Activated CD8-positive, alpha-beta memory T cell treated with anti-CD3 and anti-CD28 coated beads, Interleukin-2, amount 50 U/mL, for 4 hours (primary cell): ENCODE data around the gene PAXX.

ENCODE experiments used
- DNase-seq: peaks from one replicate; pipeline ENCODE4 v3.0.0-alpha.2; 2020

PAXX gene

GRCh38 chr9:136953771-136954269 is 38.4 kb upstream of the PAXX start:
- DNase-seq: no peak

GRCh38 chr9:136954270-136955083 is 37.7 kb upstream of the PAXX start:
- no peak for DNase-seq

DNA sequence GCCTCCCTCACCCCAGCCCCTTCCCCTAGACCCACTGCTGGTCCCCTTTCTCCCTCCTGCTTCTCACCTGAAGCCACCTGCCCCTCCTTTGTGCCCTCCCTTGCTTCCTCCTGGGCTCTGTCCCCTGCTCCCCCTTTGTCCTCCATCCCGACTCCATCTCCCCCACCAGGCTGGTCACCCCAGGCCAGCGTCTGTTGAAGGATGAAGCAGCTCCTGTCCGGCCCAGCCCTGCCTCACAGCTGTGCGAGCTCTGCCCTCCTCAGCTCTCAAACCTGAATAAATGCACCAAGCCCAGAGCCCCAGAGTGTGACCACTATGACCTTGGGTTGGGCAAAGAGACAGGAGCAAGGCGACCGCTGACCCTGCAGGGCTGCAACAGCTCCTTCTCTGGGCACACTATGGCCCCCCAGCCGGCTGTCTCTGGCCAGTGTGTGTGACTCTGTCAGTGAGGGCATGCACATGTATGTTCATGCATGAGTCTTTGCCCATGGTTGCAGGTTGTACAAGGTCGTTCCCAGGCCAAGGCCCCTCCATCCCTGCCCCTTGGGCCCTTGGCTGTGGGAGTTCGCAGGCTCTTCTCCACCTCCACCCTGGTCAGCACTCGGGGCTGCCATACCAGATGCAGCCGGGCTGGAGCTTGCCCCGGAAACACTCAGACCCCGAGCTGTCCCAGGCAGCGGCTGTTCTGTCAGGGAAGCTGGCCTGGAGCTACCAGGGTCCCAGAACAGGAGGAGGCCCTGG is 36.9 kb upstream of the PAXX start:
- no peak for DNase-seq

- no peak for DNase-seq
These were observed 36.3 kb upstream of the PAXX start for GRCh38 chr9:136955943-136956335.

DNA sequence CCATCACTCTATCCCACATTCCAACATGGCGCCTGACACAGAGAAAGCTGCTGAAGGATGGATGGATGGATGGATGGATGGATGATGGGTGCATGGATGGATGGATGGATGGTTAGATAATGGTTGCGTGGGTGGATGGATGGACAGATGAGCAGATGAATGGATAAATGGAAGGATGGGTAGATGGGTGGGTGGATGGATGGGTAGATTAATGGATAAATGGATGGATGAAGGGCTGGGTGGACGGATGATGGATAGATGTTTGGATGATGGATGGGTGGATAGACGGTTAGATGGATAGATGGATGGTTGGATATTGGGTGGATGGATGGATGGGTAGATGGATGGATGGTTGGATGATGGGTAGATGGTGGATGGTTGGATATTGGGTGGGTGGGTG is 35.6 kb upstream of the PAXX start:
- DNase-seq: no peak

GRCh38 chr9:136957461-136957860 is 34.8 kb upstream of the PAXX start:
- DNase-seq: no peak

GRCh38 chr9:136957901-136958300 is 34.3 kb upstream of the PAXX start:
- no peak for DNase-seq

DNA sequence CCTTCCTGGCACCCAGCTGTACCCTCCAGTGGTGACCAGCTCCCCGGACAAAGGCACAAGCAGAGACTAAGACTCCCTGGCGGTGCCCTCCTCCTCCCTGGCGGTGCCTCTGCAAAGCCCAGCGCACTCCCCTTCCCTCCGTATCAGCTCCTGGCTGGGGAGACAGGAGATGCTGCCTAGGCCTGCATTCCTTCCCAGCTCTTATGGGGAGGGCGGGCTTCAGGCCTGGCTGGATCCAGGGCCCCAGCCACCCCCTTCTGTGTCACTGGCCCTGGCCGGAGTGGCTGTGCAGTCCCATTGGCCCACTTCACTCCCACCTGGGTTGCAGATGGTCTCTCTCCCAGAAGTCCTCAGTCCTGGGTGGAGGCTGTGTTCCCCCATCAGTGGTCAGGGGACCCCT is 33.7 kb upstream of the PAXX start:
- DNase-seq: no peak

- no peak for DNase-seq
These were observed 33.0 kb upstream of the PAXX start for GRCh38 chr9:136958898-136959850.

DNA sequence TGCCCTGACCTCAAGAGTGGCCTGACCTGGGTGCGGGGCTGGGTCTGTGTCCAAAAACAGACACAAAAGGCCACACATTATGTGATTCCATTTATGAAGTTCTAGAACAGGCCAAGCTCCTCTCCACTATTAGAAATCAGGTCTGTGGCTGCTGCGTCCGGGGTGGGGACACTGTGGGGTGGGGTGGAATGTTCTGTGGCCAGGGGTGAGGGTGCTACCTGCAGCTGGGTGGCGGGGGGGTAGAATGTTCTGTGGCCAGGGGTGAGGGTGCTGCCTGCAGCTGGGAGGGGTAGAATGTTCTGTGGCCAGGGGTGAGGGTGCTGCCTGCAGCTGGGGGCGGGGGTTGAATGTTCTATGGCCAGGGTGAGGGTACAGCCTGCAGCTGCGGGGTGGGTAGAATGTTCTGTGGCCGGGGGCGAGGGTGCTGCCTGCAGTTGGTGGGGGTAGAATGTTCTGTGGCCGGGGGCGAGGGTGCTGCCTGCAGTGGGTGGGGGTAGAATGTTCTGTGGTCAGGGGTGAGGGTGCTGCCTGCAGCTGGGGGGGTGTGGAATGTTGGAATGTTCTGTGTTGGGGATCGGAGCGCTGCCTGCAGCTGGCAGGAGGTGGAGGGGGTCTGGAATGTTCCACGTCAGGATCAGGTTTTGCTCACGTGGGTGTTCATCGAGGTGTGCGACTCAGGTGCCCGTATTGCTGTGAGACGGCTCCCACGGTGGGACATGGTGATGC is 31.8 kb upstream of the PAXX start:
- no peak for DNase-seq

DNA sequence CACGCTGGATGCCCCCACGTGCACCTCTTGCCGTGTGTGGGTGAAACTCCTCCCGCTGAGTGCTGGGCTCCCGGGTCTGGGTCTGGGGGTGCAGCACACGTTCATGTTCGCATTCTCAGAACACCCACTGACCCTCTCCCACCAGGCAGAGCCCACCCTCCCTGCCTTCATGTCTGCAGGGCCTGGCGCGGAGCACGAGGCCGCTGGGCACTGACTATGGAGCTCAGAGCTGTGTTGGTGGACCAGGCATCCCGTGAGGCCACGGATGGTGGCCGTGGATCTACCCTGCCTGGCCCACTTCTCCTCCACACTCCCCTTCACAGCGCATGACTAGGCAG is 31.3 kb upstream of the PAXX start:
- DNase-seq: no peak

DNA sequence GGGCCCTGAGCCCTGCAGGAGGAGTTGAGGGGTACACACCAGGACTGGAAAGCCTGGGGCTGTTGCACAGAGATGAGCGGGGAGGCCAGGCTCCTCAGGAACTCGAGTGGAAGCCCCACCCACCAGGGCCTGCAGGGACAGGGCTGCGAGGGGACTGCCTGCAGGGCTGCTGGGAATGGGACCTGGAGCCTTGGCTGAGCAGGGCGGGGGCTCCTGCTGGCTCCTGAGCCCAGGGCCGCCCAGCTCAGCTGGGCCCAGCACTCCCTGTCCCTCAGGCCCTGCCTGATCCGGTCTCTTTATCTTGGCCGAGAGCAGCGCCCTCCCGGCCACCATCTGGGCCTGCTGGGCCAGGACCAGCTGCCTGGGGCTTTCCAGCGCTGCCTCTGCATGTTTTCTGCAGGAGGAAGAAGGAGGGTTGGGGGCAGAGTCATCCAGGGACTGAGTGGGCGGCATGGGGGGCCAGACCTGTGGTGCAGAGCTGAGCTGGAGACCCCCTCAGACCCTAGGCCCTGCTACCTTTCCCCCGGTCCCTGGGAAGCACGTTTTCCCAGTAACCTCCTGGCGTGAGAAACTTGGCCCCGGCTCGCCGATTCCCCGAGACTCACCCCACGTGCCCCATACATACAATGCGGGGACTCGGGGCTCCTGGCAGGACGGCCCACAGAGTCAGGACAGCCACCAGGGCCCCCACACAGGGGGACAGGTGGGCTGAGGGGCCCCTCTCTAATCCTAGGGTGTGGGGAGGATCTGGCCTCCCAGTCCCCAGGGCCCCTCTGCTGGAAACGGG is 30.8 kb upstream of the PAXX start:
- DNase-seq: no peak

GRCh38 chr9:136962163-136962562 is 30.1 kb upstream of the PAXX start:
- DNase-seq: no peak

GRCh38 chr9:136962701-136963248 is 29.4 kb upstream of the PAXX start:
- no peak for DNase-seq

DNA sequence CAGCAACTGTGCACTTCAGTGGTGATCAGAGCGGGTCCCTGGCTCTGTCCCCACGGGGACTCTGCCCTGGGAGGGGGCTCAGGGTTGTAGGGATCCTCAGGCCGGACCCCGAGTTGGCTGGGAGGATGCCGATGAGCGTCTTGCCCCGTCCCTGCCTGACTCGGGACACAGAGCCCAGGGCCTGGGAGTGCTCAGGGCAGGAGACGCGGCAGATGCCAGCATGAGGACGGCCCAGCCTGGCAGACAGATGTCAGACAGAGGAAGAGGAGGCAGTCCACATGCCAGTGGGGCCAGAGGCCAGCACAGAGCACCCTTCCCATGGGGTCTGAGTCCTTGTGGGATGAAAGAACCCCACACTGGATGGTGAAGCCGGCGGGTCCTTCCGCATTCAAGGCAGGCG is 28.9 kb upstream of the PAXX start:
- no peak for DNase-seq

DNA sequence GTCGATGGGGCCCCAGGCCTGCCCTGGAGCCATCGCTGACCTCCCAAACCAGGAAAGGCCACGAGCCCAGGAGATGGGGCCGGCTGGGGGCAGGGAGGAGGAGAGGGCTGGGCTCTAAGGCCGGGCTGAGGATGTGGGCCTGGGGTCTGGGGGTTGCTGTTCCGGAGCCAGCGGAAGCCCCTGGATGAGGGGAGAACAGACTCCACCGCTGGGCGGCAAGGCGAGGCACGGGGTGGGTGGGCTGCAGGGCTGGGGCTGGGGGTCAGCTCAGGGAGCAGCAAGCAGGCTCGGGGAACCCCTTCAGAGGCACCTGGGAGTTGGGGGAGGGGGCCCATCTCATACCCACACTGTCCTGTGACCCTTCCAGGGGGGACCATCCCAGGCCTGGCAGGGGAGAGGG is 28.5 kb upstream of the PAXX start:
- DNase-seq: no peak

DNA sequence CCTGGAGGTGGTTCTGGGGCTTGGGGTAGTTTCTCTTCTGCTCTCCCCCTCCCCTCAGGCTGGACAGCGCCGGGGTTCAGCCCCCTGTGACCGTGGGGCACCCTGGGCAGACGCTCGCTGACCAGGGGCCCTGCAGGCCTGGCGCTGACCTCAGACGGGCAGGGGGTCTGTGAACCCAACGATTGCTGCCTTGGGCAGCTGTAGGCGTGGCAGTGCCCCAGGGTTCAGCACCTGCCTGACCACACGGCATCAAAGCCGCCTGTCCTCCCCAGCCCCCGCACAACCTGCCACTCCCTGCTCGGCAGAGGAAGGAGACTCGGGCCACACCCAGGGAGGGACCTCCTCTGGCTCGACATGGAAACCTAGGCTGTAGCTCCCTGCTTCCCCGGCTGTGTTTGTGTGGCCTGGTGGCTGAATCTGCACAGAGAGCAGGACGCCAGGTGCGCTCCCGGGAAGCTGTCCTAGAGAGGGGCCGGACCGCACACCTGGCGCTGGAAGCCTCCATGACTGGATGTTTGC is 28.0 kb upstream of the PAXX start:
- no peak for DNase-seq

GRCh38 chr9:136964833-136965422 is 27.3 kb upstream of the PAXX start:
- DNase-seq: no peak

DNA sequence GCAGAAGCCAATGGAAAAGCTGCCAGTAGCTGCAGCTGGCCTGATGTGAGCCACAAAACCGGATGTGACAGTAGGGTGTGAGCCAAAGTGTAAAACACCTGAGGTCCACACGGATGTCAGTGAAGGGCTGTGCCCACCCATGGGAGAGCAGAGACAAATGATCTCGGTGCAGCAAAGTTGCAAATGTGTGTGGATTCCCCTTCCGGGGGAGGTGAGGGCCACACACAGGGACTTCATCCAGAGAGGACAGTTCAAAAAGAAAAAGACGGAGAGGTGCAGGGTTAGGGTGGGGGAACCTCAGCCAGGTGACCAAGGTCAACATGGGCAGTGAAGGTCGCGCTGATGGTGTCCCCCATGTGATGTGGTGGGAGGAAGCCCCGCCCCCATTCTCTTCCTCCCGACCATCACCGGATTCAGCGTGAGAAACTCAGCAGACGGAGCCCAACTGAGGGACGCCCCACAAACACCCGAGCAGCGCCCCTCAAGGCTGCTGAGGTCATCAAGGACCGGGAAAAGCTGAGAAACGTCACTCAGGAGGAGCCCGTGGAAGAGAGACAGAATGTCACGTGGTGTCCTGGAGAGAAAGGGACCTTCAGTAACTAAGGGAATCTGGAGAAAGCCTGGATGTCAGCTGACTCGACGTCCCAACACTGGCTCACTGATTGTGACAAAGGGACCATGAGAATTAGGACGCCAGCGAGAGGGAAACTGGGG is 26.3 kb upstream of the PAXX start:
- DNase-seq: no peak
